ENCODE results near the gene KDM2B.

GRCh38 chr12:121576851-121577391 is 3.9 kb downstream of the KDM2B start:
- TF ChIP-seq POLR2AphosphoS5 (IDR thresholded peaks at IDR 0.05; ENCODE audit: low read depth) = peak; percentile 67
- TF ChIP-seq REST (IDR thresholded peaks at IDR 0.05; ENCODE audit: unreplicated experiment) = no peak
- no peak for TF ChIP-seq CTCF (conservative IDR thresholded peaks at IDR 0.05; ENCODE audit: low read depth in 2 of 2)
- TF ChIP-seq EZH2 (IDR thresholded peaks at IDR 0.05; ENCODE audit: low read depth, unreplicated experiment) = no peak
- no peak for TF ChIP-seq NANOG (IDR thresholded peaks at IDR 0.05; ENCODE audit: borderline replicate concordance)
- TF ChIP-seq, protein P1, sequence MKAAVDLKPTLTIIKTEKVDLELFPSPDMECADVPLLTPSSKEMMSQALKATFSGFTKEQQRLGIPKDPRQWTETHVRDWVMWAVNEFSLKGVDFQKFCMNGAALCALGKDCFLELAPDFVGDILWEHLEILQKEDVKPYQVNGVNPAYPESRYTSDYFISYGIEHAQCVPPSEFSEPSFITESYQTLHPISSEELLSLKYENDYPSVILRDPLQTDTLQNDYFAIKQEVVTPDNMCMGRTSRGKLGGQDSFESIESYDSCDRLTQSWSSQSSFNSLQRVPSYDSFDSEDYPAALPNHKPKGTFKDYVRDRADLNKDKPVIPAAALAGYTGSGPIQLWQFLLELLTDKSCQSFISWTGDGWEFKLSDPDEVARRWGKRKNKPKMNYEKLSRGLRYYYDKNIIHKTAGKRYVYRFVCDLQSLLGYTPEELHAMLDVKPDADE (IDR thresholded peaks at IDR 0.05) = no peak
- no peak for TF ChIP-seq EZH2phosphoT487 (IDR thresholded peaks at IDR 0.05; ENCODE audit: unreplicated experiment)
- 0 out of 2 replicates have a peak, but pooled peaks have one; percentile 12 for TF ChIP-seq CREB1 (CRISPR knock-in tag; IDR thresholded peaks at IDR 0.05; ENCODE audit: low read depth)
- TF ChIP-seq ZNF331 (CRISPR knock-in tag; IDR thresholded peaks at IDR 0.05; ENCODE audit: low read depth) = no peak
- TF ChIP-seq, protein P2, sequence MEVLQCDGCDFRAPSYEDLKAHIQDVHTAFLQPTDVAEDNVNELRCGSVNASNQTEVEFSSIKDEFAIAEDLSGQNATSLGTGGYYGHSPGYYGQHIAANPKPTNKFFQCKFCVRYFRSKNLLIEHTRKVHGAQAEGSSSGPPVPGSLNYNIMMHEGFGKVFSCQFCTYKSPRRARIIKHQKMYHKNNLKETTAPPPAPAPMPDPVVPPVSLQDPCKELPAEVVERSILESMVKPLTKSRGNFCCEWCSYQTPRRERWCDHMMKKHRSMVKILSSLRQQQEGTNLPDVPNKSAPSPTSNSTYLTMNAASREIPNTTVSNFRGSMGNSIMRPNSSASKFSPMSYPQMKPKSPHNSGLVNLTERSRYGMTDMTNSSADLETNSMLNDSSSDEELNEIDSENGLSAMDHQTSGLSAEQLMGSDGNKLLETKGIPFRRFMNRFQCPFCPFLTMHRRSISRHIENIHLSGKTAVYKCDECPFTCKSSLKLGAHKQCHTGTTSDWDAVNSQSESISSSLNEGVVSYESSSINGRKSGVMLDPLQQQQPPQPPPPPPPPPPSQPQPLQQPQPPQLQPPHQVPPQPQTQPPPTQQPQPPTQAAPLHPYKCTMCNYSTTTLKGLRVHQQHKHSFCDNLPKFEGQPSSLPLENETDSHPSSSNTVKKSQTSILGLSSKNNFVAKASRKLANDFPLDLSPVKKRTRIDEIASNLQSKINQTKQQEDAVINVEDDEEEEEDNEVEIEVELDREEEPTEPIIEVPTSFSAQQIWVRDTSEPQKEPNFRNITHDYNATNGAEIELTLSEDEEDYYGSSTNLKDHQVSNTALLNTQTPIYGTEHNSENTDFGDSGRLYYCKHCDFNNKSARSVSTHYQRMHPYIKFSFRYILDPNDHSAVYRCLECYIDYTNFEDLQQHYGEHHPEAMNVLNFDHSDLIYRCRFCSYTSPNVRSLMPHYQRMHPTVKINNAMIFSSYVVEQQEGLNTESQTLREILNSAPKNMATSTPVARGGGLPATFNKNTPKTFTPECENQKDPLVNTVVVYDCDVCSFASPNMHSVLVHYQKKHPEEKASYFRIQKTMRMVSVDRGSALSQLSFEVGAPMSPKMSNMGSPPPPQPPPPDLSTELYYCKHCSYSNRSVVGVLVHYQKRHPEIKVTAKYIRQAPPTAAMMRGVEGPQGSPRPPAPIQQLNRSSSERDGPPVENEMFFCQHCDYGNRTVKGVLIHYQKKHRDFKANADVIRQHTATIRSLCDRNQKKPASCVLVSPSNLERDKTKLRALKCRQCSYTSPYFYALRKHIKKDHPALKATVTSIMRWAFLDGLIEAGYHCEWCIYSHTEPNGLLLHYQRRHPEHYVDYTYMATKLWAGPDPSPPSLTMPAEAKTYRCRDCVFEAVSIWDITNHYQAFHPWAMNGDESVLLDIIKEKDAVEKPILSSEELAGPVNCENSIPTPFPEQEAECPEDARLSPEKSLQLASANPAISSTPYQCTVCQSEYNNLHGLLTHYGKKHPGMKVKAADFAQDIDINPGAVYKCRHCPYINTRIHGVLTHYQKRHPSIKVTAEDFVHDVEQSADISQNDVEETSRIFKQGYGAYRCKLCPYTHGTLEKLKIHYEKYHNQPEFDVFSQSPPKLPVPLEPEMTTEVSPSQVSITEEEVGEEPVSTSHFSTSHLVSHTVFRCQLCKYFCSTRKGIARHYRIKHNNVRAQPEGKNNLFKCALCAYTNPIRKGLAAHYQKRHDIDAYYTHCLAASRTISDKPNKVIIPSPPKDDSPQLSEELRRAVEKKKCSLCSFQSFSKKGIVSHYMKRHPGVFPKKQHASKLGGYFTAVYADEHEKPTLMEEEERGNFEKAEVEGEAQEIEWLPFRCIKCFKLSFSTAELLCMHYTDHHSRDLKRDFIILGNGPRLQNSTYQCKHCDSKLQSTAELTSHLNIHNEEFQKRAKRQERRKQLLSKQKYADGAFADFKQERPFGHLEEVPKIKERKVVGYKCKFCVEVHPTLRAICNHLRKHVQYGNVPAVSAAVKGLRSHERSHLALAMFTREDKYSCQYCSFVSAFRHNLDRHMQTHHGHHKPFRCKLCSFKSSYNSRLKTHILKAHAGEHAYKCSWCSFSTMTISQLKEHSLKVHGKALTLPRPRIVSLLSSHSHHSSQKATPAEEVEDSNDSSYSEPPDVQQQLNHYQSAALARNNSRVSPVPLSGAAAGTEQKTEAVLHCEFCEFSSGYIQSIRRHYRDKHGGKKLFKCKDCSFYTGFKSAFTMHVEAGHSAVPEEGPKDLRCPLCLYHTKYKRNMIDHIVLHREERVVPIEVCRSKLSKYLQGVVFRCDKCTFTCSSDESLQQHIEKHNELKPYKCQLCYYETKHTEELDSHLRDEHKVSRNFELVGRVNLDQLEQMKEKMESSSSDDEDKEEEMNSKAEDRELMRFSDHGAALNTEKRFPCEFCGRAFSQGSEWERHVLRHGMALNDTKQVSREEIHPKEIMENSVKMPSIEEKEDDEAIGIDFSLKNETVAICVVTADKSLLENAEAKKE (CRISPR knock-in tag; IDR thresholded peaks at IDR 0.05) = no peak
- TF ChIP-seq STAT1 (IDR thresholded peaks at IDR 0.05; ENCODE audit: unreplicated experiment) = no peak
- no peak for TF ChIP-seq ZNF114 (CRISPR knock-in tag; IDR thresholded peaks at IDR 0.05)

Data from GM23338 (cell line).